GM21526 (cell line): ENCODE data around the gene DNAJB13.

ENCODE experiments used
- ATAC-seq: cut with Tn5 transposase; IDR thresholded peaks from one replicate; pipeline ENCODE4 v1.9.1; 2021; ENCODE audit warnings: moderate library complexity; ENCODE audit not compliant: unreplicated experiment, low FRiP score

DNAJB13 gene

GRCh38 chr11:73998846-73999575 lies 48.2 kb downstream of the DNAJB13 start:
- no peak for ATAC-seq

- no peak for ATAC-seq
Observed at GRCh38 chr11:73999581-74000306, 48.9 kb downstream of the DNAJB13 start.

DNA sequence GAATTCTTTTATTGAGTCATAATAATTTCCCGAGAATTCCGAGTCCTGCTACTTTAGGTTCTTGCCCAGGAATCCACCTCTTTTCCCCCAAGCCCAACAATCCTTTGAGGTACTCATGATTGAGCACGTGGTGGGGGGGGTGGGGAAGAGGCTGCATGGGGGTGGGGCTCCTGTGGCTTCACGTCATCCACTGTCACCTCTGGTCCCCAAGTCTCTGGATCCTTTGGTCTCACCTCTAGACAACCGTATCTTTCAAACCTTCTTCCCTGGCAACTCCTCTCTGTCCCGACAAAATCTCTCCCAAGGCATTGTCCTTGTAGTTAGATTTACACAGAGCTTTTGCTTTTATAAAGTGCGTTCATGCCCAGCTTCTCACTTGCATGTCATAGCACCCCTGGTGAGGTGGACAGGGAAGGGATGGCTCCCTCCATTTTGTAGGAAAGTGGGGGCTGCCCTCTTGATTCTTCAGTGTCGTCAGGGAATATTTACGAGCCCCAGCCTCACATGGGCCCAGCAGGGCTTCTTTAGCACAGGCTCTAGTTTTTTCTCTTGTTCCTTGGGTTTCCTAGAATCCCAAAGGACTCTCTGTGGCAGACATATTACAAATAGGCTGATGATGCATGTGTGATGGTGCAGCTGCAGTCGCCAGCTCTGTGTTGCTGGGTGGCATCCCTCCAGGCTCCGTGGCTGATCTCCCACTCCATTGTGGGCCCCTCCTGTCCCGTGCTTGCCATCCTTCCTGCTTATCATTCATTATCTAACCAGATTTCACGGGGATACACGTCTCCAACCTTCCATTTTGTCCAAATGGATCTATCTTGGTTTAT lies 49.7 kb downstream of the DNAJB13 start:
- no peak for ATAC-seq

- no peak for ATAC-seq
Observed at GRCh38 chr11:74001822-74002286, 51.0 kb downstream of the DNAJB13 start.

DNA sequence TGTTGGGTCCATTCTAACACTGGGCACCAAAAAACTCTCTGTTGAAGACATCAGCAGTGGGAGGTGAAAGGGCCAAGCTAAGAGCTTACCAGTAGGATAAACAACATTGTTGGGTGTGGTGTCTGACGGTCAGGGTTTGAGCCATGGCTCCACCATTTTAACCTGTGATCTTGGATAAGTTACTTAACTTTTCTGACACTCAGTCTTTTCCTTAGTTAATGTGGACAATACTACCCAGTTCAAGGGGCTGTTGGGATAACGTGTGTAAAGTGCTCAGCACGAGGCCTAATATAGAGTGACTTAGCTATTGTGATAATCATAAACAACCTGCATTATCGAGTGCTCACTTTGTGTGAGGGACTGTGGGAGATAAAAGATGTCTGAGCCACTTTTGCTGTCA lies 52.0 kb downstream of the DNAJB13 start:
- ATAC-seq = no peak

GRCh38 chr11:74004046-74004695 lies 53.3 kb downstream of the DNAJB13 start:
- ATAC-seq = no peak

GRCh38 chr11:74004759-74005615 lies 54.2 kb downstream of the DNAJB13 start:
- no peak for ATAC-seq

GRCh38 chr11:74005721-74006517 lies 55.1 kb downstream of the DNAJB13 start:
- ATAC-seq = no peak

- no peak for ATAC-seq
Observed at GRCh38 chr11:74006743-74007304, 56.0 kb downstream of the DNAJB13 start.

GRCh38 chr11:74007691-74008372 lies 57.0 kb downstream of the DNAJB13 start:
- no peak for ATAC-seq

DNA sequence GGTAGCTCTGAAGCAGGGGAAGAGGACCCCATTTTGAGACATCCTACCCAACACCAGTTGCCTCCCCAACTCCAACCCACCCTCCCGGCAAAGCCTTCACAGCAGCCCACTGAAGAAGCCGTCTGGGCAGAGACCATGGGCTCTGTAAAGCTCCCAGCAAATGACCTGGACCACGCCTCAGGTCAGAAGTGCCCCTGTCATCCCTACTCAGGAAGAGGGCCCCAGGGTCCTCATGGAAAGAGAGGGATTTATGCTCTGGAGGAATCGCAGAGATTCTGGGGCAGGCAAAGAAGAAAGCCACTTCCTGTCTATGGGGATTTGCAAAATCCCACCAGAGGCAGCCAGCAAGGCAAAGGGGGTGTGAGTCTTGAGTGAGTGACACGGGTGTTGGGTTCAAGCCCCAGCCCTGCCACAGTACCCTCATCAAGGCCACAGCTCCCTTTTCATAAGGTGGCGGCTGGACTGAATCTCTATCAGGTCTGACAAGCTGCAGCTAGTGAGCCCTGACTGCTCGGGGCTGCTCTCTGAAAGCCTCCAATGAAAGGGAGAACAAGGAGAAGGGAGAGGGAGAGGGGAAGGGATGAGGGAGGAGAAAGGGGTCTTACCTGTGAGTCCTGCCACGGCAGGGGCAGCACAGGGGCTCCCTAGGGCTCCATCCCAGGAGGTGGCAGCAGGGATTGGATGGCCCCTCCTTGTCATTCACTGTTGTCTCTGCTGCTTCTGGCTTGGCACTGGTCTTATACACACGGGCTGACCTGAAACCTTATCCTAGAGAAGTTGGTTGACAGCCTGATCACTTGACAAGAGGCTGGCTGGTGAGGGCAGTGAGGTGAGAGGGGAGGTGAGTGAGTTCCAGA lies 57.8 kb downstream of the DNAJB13 start, which contains the start of gene UCP3:
Gene UCP3, minus strand, starts transcription at position 713 of the 857 bp plus-strand sequence. CDS start 2,043 bp downstream, outside the sequence.
- ATAC-seq = no peak

GRCh38 chr11:74009230-74009547 lies 58.4 kb downstream of the DNAJB13 start:
- ATAC-seq = no peak

DNA sequence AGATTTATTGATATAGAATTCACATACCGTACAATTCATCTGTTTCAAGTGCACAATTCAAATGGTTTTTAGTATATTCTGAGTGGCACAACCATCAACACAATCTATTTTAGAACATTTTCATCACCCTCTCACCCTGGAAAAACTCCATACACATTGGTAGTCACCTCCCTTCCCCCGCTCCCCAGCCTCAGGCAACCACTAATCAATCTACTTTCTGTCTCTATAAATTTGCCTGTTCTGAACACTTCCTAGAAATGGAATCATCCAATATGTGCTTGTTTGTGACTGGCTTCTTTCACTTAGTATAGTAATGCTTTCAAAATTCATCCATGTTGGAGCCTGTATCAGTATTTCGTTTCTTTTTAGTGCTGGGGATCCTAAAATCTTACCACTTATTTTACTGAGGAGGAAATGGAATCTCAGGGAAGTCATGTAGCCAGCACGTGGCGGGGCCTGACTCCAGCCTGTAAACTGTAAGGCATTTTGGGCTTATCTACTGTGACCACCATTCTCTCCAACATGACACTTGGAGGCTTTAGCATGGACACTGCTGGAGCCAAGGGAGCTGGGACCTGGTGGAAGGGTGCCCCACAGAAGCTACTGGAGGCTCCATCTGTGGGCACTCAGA lies 59.0 kb downstream of the DNAJB13 start:
- ATAC-seq = no peak

GRCh38 chr11:74010306-74011300 lies 59.8 kb downstream of the DNAJB13 start:
- no peak for ATAC-seq

DNA sequence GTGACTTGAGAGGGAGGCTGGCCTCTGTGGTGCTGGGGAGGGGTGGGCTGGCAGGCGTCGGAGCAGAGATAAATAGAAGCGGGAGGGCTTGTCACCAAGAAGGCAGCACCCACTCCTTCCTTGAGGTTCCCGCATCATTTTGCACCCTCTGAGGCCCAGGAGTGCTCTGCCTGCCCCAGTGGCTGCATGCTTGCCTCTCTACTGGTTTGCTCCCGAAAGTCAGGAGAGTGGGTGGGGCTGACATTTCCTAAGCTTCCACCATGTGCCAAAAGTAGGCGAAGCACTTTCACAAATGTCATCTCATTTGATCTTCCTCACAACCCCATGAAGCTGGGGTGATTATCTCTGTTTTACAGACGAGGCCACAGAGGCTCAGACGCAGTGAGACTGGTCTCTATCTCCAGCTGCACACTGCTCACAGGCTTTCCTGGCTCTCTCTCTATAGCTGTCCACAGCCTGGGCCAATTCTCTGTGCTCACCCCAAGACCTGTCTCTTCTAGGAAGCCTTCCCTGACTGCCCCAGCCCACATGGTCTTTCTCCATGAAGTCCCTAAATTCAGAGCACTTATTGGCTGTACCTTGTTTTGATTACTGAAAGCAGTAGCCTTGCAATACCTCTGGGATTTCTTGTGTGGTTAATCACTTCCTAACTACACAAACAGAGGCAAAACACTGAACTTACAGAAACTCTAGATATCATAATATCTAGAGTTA lies 60.7 kb downstream of the DNAJB13 start:
- no peak for ATAC-seq
